Gastroesophageal sphincter (tissue), 4 donors: ENCODE results near the gene RNPC3. TPM values are rescaled to one million over a fixed set of nuclear protein-coding genes. Genes with fewer than 3 reads are reported as not detected.
"Not testable (repeated sequence)": the region's sequence is repeated elsewhere in the genome, so short reads cannot be mapped to it uniquely, and the experiment has no call there.

Experiments
- ATAC-seq: fragments of 150-250 bp; one replicate; pipeline ENCODE4 v1.9.1; 2016; ENCODE audit warnings: mild to moderate bottlenecking, moderate library complexity
- H3K27ac ChIP-seq, 4 donors: fragments of 200-600 bp; sonication (generic) in 3 of 4; 1 replicate in 3 of 4; 2 replicates in 1 of 4; pipeline ENCODE4 v1.5.1; 2016 to 2019
- H3K27me3 ChIP-seq: fragments of 200-600 bp; sonication (generic); one replicate; pipeline ENCODE4 v1.5.1; 2019
- H3K36me3 ChIP-seq, 2 donors: fragments of 200-600 bp; sonication (generic); one replicate each; pipeline ENCODE4 v1.5.1; 2019; ENCODE audit warnings: control low read depth in 1 of 2
- H3K4me1 ChIP-seq, 3 donors: fragments of 200-600 bp; sonication (generic); 1 replicate in 2 of 3; 2 replicates in 1 of 3; pipeline ENCODE4 v1.5.1; 2016 to 2019; ENCODE audit warnings: control low read depth in 2 of 3
- H3K4me3 ChIP-seq, 2 donors: fragments of 200-600 bp; sonication (generic); one replicate each; pipeline ENCODE4 v1.5.1; 2019; ENCODE audit warnings: mild to moderate bottlenecking in 1 of 2, moderate library complexity in 1 of 2
- H3K9me3 ChIP-seq, 3 donors: fragments of 200-600 bp; sonication (generic); one replicate each; pipeline ENCODE4 v1.5.1; 2017 to 2019; ENCODE audit warnings: control low read depth in 2 of 3
- EP300 ChIP-seq: sonication (generic); formaldehyde crosslinking; IDR thresholded peaks from one replicate; pipeline ENCODE4 v1.6.1; 2017; ENCODE audit warnings: antibody characterized with exemption, mild to moderate bottlenecking
- POLR2A ChIP-seq, 2 donors: fragments of 450-650 bp; IDR thresholded peaks; one replicate each; pipeline ENCODE4 v1.6.1; 2017; ENCODE audit warnings: antibody characterized with exemption in 2 of 2, mild to moderate bottlenecking in 2 of 2, moderate library complexity in 1 of 2
- POLR2AphosphoS5 ChIP-seq: sonication (generic); formaldehyde crosslinking; IDR thresholded peaks from one replicate; pipeline ENCODE4 v1.6.1; 2017; ENCODE audit warnings: antibody characterized with exemption
- WGBS, 2 donors: methylation state at CpG; one replicate each; pipeline ENCODE4 v1.1.5; 2018; ENCODE audit warnings: low coverage in 1 of 2; 5-methylcytosine and 5-hydroxymethylcytosine counted together
- total RNA-seq, 4 donors: library from RNA; depleted of rRNA; stranded (reverse); fragments of >200 nt; gene quantifications; one replicate each; pipeline ENCODE4 v1.1.0, GENCODE V29; 2016
- TF ChIP-seq, protein P1 (sequence below), 4 experiments: fragments of 200-600 bp in 2 of 4; fragments of 450-650 bp in 2 of 4; sonication (generic) in 1 of 4; IDR thresholded peaks; one replicate each; pipeline ENCODE4 v1.5.1; 2017 to 2019; ENCODE audit warnings: antibody characterized with exemption in 4 of 4, mild to moderate bottlenecking in 2 of 4, moderate library complexity in 2 of 4

RNPC3 gene
- total RNA-seq, 4 donors from 2014 or later = 9.3 to 56.2 (median 19.3) TPM

DNA sequence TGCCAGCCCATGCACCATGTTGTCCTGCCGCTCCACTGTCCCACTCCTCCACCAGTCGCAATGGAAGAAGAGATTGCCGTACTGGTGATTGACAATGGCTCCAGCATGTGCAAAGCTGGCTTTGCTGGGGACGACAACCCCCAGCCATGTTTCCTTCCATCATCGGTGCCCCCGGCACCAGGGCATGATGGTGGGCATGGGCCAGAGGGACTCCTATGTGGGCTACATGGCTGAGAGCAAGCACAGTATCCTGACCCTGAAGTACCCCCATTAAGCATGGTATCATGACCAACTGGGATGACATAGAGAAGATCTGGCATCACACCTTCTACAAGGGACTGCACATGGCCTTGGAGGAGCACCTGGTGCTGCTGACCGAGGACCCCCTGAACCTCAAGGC lies 44.0 kb downstream of the RNPC3 start:
- Histone ChIP-seq H3K27me3 (no peaks in the 10 kb centered on the region), H3K4me1 (no peaks in the 10 kb centered on the region), H3K36me3 (peaks cover 0 to 41% of the 10 kb centered on the region in 2 donors), H3K4me3 (no peak overlapping the region), H3K9me3 (no peaks in the 10 kb centered on the region), H3K27ac (no peak overlapping the region)
- WGBS, 2 donors = 91 to 100% methylated on average over 2 to 4 of the region's 7 CpGs
- no peak for ATAC-seq
- no peak for TF ChIP-seq POLR2A (IDR thresholded peaks at IDR 0.05)
- TF ChIP-seq EP300 = no peak
- TF ChIP-seq, protein P1, sequence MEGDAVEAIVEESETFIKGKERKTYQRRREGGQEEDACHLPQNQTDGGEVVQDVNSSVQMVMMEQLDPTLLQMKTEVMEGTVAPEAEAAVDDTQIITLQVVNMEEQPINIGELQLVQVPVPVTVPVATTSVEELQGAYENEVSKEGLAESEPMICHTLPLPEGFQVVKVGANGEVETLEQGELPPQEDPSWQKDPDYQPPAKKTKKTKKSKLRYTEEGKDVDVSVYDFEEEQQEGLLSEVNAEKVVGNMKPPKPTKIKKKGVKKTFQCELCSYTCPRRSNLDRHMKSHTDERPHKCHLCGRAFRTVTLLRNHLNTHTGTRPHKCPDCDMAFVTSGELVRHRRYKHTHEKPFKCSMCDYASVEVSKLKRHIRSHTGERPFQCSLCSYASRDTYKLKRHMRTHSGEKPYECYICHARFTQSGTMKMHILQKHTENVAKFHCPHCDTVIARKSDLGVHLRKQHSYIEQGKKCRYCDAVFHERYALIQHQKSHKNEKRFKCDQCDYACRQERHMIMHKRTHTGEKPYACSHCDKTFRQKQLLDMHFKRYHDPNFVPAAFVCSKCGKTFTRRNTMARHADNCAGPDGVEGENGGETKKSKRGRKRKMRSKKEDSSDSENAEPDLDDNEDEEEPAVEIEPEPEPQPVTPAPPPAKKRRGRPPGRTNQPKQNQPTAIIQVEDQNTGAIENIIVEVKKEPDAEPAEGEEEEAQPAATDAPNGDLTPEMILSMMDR (IDR thresholded peaks at IDR 0.05) = no peak
- TF ChIP-seq POLR2AphosphoS5 = no peak

DNA sequence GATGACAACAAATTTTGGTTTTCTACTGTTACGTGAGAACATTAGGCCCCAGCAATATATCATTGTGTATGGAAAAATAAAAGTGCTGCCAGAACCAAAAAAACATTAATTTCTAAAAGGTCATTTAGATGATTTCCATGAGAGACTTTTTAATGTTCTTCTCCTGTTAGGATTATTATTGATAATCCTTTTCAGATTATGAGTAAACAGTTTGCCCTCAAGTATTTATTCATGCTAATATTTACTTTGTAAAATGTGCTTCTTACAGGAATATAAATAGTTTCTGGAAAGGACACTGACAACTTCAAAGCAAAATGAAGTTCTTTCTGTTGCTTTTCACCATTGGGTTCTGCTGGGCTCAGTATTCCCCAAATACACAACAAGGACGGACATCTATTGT lies 45.8 kb downstream of the RNPC3 start, which contains the start of gene AMY2B:
Gene AMY2B, plus strand, starts transcription at position 301 of the 400 bp plus-strand sequence. Its CDS starts 14 bp downstream, at position 315.
- H3K4me3 ChIP-seq, H3K27ac ChIP-seq, H3K4me1 ChIP-seq, H3K9me3 ChIP-seq, H3K27me3 ChIP-seq, ATAC-seq: not testable (repeated sequence)
- WGBS, 2 donors = 100% methylated on average over 1 of the region's 2 CpGs
- peaks cover 0 to 51% of the 10 kb centered on the region in 2 donors for H3K36me3 ChIP-seq

DNA sequence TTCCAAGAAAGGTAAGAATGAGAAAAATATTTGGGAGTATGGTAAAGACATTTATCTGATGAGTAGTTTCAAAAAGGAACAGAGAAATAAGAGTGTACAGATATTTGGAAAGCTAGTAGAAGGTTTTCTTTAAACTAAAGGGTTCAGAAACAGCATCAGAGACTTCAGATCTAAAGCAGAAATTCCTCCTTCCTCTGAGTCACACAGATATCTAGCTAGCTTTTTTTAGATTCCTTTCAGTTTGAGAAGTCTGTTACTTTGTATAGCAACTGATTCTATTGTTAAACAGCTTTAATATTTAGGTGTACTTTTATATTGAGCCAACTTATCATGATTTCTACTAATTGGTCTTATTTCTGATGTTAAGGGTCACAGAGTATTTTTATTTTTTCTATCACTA lies 50.6 kb downstream of the RNPC3 start:
- TF ChIP-seq POLR2A (IDR thresholded peaks at IDR 0.05) = no peak
- Histone ChIP-seq H3K4me3 (no peak overlapping the region), H3K27ac (no peak overlapping the region), H3K9me3 (no peaks in the 10 kb centered on the region), H3K27me3 (no peaks in the 10 kb centered on the region), H3K4me1 (no peaks in the 10 kb centered on the region), H3K36me3 (peaks cover 0 to 57% of the 10 kb centered on the region in 2 donors)
- ATAC-seq = no peak

DNA sequence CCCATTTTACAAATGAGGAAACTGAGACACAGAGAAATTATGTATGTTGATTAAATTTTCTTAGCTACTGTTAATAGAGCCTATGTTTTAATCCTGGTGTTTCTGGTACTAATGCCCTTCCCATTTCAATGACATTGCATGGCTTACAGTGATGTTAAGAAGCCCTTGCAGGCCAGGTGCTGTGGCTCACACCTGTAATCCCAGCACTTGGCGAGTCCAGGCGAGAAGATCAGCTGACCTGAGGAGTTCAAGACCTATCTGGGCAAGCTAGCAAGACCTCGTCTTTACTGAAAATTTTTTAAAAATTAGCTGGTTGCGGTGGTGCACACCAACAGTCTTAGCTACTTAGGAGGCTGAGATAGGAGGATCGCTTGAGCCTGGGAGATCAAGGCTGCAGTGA lies 51.3 kb downstream of the RNPC3 start:
- not testable (repeated sequence) for H3K9me3 ChIP-seq, H3K27me3 ChIP-seq, H3K27ac ChIP-seq, H3K4me3 ChIP-seq, ATAC-seq, H3K4me1 ChIP-seq
- H3K36me3 ChIP-seq = peaks cover 0 to 57% of the 10 kb centered on the region in 2 donors
- WGBS, 2 donors = 100% methylated on average over 2 of the region's 5 CpGs; no CpG with 5 or more reads in 1 of the 2 donors

DNA sequence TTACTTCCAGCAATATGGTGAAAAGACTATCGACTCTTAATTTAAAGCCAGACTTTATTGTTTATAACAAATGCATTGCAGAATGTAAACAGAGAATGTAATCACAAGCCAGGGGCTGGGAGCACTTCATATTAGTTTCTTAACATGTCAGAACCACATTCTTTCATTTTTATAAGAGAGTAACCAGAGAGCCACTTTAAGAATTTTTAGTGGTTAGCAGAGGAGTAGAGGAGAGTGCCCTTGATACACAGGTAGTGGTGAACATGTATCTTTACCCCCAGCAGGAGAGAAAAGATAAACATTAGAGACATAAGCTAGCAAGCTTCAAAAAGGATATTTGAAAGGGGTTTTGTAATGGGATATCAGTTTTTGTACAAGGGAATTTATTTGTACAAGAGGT lies 57.0 kb downstream of the RNPC3 start:
- no peak overlapping the region for H3K4me3 ChIP-seq
- H3K27ac ChIP-seq = no peak overlapping the region
- H3K27me3 ChIP-seq = no peaks in the 10 kb centered on the region
- no peaks in the 10 kb centered on the region for H3K9me3 ChIP-seq
- WGBS, 2 donors = 10 to 23% methylated on average over 1 of the region's 1 CpG
- H3K4me1 ChIP-seq = no peaks in the 10 kb centered on the region
- peaks cover 0 to 30% of the 10 kb centered on the region in 2 donors for H3K36me3 ChIP-seq
- ATAC-seq = no peak
- TF ChIP-seq POLR2A (IDR thresholded peaks at IDR 0.05) (no peak), EP300 (no peak), POLR2AphosphoS5 (no peak)
- TF ChIP-seq, protein P1 (IDR thresholded peaks at IDR 0.05) = no peak

DNA sequence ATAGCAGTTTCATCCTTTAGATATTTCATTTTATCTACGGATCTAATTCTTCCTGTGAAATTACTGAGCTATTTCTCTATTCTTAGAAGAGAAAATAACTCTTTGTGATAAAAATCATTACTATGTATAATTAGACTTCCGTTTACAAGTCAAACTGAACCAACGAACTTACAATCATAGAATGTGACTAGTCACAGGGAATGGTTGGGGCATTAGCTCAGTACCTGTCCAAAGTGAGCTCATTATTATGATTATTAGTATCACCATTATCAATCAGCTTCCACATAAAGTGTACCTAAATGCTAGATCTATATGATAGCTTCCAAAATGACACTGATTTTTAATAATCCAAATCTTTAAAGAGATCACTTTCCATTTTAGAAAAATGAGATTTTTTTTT lies 58.4 kb downstream of the RNPC3 start:
- no peaks in the 10 kb centered on the region for H3K4me1 ChIP-seq
- H3K27ac ChIP-seq = no peak overlapping the region
- 71 to 97% methylated on average over 3 of the region's 3 CpGs for WGBS, 2 donors
- H3K9me3 ChIP-seq = no peaks in the 10 kb centered on the region
- no peak for ATAC-seq
- no peak for TF ChIP-seq POLR2AphosphoS5
- no peak overlapping the region for H3K4me3 ChIP-seq
- no peaks in the 10 kb centered on the region for H3K27me3 ChIP-seq
- H3K36me3 ChIP-seq = peaks cover 0 to 18% of the 10 kb centered on the region in 2 donors

DNA sequence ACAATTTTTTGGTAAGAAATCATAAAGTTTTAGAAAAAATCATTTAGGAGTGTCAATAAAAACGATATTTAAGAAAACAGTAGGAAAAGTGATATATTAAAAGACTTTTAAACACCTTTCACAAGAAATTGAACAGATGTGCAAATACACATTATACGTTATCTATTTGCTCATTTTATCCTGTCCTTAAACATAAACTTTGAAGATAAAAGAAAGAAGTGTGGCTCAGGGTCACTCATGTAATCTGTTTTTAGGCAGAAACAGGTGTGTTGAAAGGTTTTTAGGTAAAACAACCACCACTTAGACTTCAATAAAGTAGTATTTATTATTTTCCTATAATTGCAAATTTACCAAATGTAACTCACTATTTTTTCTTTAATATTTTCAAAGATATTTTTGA lies 59.0 kb downstream of the RNPC3 start:
- Histone ChIP-seq H3K9me3 (no peaks in the 10 kb centered on the region), H3K36me3 (peaks cover 0 to 12% of the 10 kb centered on the region in 2 donors), H3K4me1 (no peaks in the 10 kb centered on the region), H3K27ac (no peak overlapping the region), H3K4me3 (no peak overlapping the region), H3K27me3 (no peaks in the 10 kb centered on the region)
- no peak for ATAC-seq
- 71 to 92% methylated on average over 1 to 2 of the region's 2 CpGs for WGBS, 2 donors
- TF ChIP-seq POLR2AphosphoS5 (no peak), POLR2A (IDR thresholded peaks at IDR 0.05) (no peak), EP300 (no peak)
- TF ChIP-seq, protein P1 (IDR thresholded peaks at IDR 0.05) = no peak

DNA sequence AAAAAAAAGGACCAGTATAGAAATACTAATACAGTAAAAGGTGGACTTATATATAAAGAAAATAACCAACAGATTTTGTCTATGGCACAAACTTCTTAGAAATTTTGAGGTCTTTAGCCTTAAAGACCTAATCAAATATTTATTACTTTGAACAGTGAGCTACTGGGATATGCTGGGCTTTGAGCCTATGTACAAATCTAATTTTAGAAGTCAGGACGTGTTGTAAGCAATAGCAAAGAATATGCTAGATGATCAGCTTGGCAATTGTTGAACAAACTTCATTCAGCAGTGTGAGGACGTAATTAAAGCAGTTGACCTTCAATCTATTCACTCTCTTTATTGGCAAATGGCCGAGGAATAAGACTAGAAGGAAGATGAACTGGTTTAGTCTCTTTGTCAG lies 77.2 kb downstream of the RNPC3 start:
- not testable (repeated sequence) for H3K9me3 ChIP-seq, ATAC-seq, H3K27ac ChIP-seq, H3K4me1 ChIP-seq, H3K27me3 ChIP-seq, H3K36me3 ChIP-seq, H3K4me3 ChIP-seq
- WGBS, 2 donors = no CpG with 5 or more reads among the region's 3 CpGs
